SH-SY5Y (cell line): ENCODE measurements around the gene ZP1.

Source experiments
- GATA2 ChIP-seq: IDR thresholded peaks from 2 replicates; pipeline ENCODE4 v1.6.1; 2011; ENCODE audit warnings: mild to moderate bottlenecking, low read depth, low read length
- GATA3 ChIP-seq: IDR thresholded peaks from 2 replicates; pipeline ENCODE4 v1.6.1; 2011; ENCODE audit warnings: low read depth, mild to moderate bottlenecking, low read length, moderate library complexity

Gene ZP1

DNA sequence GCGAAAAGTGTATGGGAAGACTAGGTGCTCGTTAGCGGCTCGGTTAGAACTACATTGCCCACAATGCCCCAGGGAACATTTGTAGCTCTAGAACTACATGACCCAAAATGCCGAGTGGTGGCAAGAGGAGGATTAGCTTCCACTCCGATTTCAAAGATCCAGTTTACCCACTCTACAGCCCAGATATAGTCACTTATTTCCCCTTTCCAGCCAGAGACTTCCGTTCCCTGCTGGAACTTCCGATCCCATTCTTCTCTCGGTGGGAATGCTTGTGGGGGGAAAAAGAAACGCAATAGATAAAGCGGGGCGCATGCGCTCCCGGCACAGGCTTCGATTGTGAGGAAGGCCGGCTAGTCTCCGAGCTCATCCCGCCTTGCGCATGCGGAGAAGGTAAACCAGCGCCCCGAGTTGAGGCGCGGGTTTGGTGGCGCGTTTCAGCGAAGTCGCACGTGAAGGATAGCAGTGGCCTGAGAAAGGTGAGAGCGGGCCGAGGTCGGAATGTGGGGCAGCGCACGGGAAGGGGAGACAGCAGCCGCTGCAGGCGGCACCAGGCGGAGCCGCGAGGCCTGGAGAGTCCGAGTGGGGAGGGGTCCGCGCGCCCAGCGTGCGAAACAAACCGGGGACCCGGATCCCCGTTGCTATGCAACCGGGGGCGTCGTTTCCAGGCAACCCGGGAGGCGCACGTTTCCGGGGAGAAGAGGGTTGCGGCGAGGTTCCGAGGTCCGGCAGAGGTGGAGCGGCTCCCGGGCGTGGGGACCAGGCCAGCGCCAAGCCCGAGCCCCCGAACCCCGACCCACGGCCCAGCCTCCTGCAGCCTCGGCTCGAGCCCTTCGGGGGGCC, 46.7 kb downstream of the ZP1 start, which contains the start of gene TMEM109:
TSS of gene TMEM109 (plus strand) at position 366 of the 840 bp plus-strand sequence. CDS start 5,536 bp downstream, outside the sequence.
- TF ChIP-seq GATA3 (no peak), GATA2 (peak; percentile 55)

DNA sequence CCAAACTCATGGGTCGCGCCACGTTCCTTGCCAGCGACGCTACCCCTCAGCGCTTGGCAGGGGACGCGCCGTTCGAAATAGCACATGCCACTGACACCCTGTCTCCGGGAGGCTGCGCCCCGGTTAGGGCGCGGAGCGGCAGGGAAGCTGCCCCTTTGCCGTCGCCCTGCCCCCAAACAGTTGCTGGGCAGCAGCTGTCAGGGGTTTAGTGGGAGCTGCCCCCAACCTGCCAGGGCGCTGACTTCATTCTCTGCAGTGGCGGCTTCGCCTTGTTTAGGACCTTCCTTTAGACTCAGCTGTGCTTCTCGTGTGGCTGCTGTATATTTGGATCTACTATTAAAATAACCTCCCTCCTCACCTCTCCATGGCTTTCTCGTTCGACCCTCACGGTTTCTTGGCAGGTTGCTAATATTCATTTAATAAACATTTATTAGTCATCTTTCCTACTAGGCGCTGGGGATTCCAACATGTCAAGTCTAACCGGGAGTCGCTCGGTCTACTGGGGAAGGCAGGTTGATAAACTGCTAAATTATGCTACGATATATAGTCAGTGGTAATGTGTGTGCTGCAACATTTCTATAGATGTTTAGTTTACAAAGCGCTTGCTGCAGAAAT, 47.4 kb downstream of the ZP1 start:
- TF ChIP-seq GATA2 (no peak), GATA3 (no peak)

DNA sequence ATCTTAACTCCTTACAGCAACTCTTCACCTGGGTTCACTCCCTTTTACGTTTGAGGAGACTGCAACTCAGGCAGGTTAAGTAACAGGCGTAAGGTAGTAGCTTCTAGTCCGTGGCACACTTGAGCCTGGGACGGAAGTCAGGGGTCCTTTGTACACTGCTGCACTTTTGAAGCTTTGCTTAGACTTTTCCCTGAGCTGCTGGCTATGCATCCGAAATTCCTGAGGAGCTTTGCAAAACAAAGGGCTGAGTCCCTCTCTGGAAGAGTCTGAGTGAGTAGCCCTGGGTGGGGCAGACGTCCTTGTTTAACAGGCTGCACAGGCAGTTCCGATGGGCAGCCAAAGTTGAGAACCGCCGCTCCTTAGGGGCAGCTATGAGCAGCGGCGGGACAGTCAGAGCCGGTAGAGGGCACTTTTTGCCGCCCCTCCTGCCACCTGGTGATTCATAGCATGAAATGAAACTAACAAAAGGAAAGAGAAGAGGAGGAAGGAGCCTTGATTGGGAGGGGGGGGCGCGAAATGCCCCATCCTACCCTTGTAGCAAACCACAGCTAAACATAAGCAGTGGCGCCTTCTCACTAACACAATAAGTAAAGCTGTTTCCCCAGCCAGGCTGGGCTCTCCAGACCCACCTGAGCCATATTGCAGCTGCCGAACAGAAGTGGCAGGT, 48.0 kb downstream of the ZP1 start:
- TF ChIP-seq GATA3 (no peak), GATA2 (no peak)

DNA sequence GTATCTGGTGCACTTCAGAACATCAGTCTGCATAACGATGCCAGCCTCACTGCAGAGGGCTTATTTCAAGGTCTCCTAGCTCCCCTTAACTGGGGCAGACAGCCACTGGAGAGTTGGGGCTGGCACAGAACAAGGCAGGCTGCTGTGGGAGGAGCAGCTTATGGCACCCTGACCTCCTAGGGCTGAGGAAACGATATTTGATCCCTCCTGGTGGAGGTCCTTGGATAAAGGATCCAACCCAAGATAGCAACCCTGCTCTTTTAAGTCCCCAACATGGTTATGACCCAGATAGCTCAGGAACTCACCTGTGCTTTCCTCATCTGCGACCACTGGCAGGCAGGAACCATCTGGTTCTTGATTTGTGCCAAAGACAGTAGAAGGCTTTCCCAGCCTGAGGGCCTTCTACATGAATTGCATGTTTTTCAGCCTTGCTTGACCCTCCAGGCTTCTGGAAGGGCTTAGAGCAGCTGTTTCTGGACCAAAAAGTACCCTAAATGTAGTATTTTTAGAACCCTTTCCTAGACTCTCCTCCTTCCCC, 49.4 kb downstream of the ZP1 start:
- TF ChIP-seq GATA3, result no peak
- TF ChIP-seq GATA2, result no peak

DNA sequence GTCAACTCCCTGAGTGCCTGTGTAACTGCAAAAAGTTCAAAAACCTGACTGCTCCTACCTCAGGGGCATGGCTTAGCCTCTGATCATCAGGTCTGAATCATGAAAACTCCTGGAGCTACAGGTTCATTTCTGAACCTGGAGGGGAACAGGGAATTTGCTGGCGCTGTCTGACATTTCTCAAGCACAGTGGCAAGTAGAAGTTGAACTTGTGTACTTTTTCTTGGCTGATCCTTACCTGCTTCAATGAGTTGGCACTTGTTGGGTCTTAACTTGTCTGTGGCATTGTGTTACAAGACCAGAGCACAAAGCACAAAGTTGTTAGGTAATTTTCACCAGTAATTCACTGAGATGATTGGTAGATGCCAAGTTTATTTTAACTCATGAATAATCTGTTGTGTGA, 49.9 kb downstream of the ZP1 start:
- TF ChIP-seq GATA3 (no peak), GATA2 (no peak)

DNA sequence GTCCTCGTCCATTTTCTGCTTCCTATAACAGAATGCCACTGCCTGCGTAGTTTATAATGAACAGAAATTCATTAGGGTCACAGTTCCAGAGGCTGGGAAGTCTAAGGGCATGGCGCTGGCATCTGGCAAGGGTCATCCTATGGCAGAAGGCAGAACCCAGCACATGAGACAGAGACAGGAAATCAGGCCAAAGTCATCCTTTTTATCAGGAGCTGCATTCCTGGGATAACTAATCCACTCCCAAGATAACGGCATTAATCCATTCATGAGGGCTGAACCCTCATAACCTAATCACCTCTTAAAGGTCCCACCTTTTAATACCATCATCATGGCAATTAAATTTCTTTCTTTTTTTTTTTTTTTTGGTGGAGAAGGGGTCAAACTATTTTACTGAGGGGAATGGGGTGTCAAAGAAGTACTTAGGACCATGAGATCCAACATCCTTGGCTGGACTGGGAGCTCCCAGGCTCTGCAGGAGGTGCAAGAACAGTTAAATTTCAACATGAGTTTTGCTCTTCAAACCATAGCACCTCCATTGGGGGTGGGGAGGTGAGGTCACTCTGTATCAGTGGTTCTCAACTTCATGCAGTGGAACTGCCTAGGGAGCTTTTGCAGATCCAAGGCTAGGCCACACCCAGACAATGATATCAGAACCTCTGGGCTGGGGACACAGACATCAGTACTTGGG, 51.1 kb downstream of the ZP1 start:
- TF ChIP-seq GATA3 (no peak), GATA2 (no peak)

DNA sequence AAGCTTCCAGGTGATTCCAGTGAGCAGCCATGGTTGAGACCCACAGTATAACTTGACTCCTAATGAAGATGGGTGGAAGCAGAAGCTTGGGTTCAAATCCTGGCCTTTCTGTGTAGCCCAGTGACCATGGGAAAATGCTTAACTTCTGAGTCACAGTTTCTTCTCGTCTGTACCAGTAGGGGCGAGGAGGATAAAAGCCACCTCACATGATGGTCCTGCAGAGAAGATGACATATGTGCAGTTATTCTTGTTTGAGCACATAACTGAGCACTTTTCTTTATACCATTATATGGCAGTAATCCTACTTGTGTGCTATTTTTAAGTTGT, 51.6 kb downstream of the ZP1 start:
- TF ChIP-seq GATA2, result no peak
- TF ChIP-seq GATA3, result no peak

DNA sequence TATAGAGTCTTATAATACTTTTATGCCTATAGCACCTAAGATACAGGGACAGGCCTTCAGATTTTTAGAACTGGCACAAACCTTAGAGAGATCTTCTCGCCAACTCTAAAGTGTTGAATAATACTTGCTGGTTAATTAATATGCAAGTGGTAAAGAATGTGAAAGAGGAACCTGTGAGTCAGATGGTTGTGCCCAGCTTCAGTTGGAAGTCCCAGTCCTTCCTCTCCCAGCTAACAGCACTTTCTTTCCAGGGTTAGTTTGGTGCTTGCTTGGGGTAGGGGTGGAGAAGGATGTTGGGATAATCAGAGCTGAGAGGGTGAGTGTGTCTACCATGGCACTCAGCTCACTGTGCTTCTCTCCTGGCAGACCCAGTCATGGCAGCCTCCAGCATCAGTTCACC, 52.0 kb downstream of the ZP1 start:
- TF ChIP-seq GATA3 (no peak), GATA2 (no peak)

DNA sequence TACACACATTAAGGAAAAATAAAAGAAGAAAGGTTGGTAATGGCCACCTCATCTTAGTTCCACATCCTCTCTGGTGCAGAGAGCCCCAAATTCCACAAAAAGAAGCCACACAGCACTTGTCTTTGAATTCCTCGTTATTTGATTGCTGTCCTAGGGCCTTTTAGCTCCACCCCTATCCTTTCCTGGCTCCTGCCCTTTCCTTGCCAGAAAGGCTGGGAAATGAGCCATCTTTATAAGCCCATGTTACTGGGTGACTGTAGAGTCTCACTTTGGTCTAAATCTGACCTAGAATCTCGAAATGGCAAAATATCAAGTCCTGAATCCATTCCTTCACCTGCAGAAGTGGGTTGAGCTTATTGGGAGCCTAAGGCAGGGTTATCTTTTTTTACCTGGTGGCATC, 52.6 kb downstream of the ZP1 start:
- TF ChIP-seq GATA3 (no peak), GATA2 (no peak)

DNA sequence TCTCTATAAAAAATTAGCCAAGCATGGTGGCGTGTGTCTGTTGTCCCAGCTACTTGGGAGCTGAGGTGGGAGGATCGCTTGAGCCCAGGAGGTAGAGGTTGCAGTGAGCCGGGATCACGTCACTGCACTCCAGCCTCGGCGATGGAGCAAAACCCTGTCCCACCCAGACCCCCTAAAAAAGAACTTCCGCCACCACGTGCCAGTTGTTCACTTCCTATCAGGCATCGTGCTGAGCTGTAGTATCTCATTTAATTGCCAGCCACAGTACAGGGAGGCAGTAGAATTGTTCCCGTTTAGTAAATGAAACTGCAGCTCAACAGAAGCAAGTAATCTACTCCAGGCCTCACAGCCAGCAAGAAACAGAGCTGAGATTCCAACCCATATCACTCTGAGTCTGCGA, 53.9 kb downstream of the ZP1 start:
- TF ChIP-seq GATA2 (no peak), GATA3 (no peak)

DNA sequence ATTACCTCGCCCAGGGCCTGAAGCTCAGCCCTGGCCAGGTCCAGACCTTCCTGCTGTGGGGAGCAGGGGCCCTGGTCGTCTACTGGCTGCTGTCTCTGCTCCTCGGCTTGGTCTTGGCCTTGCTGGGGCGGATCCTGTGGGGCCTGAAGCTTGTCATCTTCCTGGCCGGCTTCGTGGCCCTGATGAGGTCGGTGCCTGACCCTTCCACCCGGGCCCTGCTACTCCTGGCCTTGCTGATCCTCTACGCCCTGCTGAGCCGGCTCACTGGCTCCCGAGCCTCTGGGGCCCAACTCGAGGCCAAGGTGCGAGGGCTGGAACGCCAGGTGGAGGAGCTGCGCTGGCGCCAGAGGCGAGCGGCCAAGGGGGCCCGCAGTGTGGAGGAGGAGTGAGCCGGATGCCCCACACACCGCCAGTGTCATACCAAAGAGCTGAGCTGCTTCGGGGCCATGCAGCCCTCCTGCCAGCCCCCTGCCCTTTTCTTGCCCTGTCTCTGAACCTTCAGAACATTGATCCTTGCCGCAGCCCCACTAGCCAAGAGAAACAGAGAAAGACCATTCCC, 54.5 kb downstream of the ZP1 start:
- TF ChIP-seq GATA2 (no peak), GATA3 (no peak)

DNA sequence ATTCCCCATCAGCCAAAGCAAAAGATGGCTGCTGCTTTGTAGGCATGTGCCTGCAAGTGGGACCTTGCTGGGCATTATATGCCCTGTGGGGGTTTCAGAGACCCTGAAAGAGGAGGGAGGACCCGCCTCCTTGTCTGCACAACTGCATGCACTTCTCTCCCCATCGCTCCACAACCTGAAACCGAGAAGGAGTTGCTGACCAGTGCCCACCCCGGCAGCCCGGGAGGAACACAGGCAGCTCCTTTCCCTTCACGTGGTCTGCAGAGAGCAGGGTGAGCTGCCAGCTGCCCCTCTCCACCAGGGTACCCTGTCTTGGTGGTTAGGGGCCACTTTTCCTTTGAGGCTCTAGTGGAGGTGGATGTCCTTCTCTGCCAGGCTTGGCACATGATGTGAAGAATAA, 55.6 kb downstream of the ZP1 start:
- TF ChIP-seq GATA2 (no peak), GATA3 (no peak)

DNA sequence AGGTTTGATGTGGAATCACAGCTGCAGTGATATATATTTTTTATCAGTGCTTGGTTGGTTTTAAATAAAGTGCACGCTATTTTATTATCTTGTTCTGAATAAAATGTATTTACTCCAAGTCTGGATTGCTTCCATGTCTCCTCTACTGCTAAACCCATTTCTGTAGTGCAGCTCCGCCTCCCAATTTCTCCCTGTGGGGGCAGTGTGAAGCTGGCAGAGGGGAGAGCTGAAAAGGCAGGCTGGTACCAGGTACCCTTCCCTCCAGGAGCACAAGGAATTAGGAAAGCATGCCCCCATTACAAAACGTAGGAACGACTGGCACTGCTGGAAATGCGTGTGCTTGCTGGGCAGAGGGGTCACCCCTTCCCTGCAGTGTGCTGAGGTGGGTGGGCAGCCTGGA, 56.0 kb downstream of the ZP1 start:
- TF ChIP-seq GATA3 (no peak), GATA2 (no peak)

DNA sequence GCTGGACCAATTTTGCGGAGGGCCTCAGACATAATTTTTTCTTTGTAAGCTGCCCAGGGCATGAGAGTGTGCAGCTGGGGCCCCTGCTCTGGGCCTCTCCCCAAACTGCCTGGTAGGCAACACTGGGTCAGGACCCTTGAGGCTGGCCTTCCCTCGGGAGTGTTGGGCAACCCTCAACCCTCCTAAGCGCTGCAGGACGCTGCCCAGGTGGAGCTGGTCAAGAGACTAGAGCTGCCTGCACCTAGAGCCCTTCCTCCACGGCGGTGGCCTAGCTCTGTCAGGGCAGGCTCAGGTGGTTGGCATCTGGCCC, 56.4 kb downstream of the ZP1 start:
- TF ChIP-seq GATA3, result no peak
- TF ChIP-seq GATA2, result no peak
